ENCODE measurements around the gene SELENOH. TPM values are rescaled to one million over a fixed set of nuclear protein-coding genes. Genes with fewer than 3 reads are reported as not detected.

Gene SELENOH
- polyA plus RNA-seq, 2 of the 4 experiments (the other 2 are of a cell fraction), result 96.3 to 115 TPM

DNA sequence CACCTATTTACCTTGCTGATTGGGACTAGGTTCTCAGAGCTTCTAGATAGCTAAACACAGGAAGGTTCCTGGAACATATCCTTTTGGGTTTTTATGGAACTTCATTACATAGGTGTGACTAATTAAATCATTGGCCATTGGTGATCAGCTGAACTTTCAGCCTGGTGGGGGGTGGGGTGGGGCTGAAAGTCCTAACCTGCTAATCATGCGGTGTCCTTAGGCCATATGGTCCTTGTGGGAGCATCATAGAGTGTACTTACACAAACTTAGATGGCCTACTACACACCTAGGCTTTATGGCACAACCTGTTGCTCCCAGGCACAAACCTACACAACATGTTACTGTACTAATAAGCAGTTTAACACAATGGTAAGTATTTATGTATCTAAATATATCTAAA, 8.6 kb upstream of the SELENOH start:
- POLR2A ChIA-PET, result no interaction called here
- Histone ChIP-seq H3K4me1 (no peaks in the 10 kb centered on the region), H3K9me3 (no peaks in the 10 kb centered on the region), H3K4me3 (no peak overlapping the region), H3K27ac (no peak overlapping the region), H3K4me2 (no peak overlapping the region)
- ATAC-seq (no peak), FAIRE-seq (no peak), DNase-seq (ENCODE audit: low read depth in 1 of 2, low spot score in 1 of 2) (no peak)
- CTCF ChIA-PET, result interaction anchor here (3.3 kb wide), 1 partner anchor 18 kb away, joined by 10 read pairs; the partner anchor contains the start of gene BTBD18
- no peak for TF ChIP-seq USF2 (IDR thresholded peaks at IDR 0.05)
- TF ChIP-seq E2F6 (IDR thresholded peaks at IDR 0.05; ENCODE audit: borderline replicate concordance, low read depth), result no peak
- TF ChIP-seq HDAC2 (IDR thresholded peaks at IDR 0.05), result no peak
- TF ChIP-seq RAD21 (conservative IDR thresholded peaks at IDR 0.05 in 1 of 2, IDR thresholded peaks at IDR 0.05 in 1 of 2), result no peak
- WGBS (ENCODE audit: missing lambda C conversion rate), result 82% methylated on average over 1 of the region's 1 CpG

DNA sequence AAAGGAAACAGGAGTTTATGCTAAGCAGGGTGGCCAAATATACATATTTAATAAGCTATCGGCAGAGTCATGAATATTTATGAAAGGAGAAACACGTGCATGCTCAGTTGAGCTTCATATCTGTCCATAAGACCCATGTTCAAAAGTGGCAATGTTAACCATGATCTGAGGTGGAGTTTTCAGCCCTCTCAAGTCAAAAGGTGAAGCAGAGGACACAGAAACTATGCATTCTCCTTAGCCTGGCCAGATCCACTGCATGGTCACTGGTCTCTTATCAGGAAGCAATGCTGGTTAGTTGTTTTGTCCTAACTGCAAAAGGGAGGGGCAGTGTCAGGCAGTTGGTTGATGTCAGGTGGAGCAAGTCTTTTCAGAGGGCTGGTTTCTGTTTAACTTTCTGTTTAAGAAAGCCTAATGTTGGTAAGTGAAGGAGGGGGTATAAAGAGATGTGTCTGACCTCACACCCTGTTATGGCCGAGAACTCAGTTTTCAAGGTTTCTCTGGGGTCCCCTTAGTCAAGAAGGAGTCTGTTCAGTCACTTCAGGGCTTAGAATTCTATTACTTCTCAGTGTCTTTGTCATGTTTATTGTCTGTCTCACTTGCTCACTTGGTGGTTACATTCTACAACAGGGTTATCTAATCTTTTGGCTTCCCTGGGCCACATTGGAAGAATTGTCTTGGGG, 5.5 kb upstream of the SELENOH start:
- DNase-seq (ENCODE audit: low read depth in 1 of 2, low spot score in 1 of 2) (no peak), FAIRE-seq (no peak), ATAC-seq (no peak)
- H3K9me3 ChIP-seq, result no peaks in the 10 kb centered on the region
- peaks cover 6% of the 10 kb centered on the region; the same call in 2 of the 3 replicates for H3K4me1 ChIP-seq
- WGBS (ENCODE audit: missing lambda C conversion rate), result 84% methylated on average over 3 of the region's 3 CpGs
- TF ChIP-seq EHMT2 (IDR thresholded peaks at IDR 0.05; ENCODE audit: low read depth) (no peak), POLR2AphosphoS2 (conservative IDR thresholded peaks at IDR 0.05; ENCODE audit: low read length) (no peak), ZC3H11A (IDR thresholded peaks at IDR 0.05) (no peak), CHD4 (IDR thresholded peaks at IDR 0.05; ENCODE audit: borderline replicate concordance) (no peak), RFX5 (IDR thresholded peaks at IDR 0.05) (no peak), KDM5A (IDR thresholded peaks at IDR 0.05) (no peak), RAD21 (conservative IDR thresholded peaks at IDR 0.05 in 1 of 2, IDR thresholded peaks at IDR 0.05 in 1 of 2) (no peak), GATA3 (IDR thresholded peaks at IDR 0.05; ENCODE audit: borderline replicate concordance) (no peak), TFCP2L1 (CRISPR knock-in tag; IDR thresholded peaks at IDR 0.05) (no peak), CHD2 (IDR thresholded peaks at IDR 0.05; ENCODE audit: low read length, partially characterized antibody) (no peak), E2F6 (IDR thresholded peaks at IDR 0.05; ENCODE audit: borderline replicate concordance, low read depth) (no peak), NFE2L2 (conservative IDR thresholded peaks at IDR 0.05; ENCODE audit: low read length) (no peak), SREBF2 (IDR thresholded peaks at IDR 0.05) (no peak), HOXB5 (CRISPR knock-in tag; IDR thresholded peaks at IDR 0.05) (no peak), TP53 (CRISPR knock-in tag; IDR thresholded peaks at IDR 0.05) (no peak)
- TF ChIP-seq, protein P1, sequence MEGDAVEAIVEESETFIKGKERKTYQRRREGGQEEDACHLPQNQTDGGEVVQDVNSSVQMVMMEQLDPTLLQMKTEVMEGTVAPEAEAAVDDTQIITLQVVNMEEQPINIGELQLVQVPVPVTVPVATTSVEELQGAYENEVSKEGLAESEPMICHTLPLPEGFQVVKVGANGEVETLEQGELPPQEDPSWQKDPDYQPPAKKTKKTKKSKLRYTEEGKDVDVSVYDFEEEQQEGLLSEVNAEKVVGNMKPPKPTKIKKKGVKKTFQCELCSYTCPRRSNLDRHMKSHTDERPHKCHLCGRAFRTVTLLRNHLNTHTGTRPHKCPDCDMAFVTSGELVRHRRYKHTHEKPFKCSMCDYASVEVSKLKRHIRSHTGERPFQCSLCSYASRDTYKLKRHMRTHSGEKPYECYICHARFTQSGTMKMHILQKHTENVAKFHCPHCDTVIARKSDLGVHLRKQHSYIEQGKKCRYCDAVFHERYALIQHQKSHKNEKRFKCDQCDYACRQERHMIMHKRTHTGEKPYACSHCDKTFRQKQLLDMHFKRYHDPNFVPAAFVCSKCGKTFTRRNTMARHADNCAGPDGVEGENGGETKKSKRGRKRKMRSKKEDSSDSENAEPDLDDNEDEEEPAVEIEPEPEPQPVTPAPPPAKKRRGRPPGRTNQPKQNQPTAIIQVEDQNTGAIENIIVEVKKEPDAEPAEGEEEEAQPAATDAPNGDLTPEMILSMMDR (IDR thresholded peaks at IDR 0.05), result no peak
- TF ChIP-seq, protein P2, sequence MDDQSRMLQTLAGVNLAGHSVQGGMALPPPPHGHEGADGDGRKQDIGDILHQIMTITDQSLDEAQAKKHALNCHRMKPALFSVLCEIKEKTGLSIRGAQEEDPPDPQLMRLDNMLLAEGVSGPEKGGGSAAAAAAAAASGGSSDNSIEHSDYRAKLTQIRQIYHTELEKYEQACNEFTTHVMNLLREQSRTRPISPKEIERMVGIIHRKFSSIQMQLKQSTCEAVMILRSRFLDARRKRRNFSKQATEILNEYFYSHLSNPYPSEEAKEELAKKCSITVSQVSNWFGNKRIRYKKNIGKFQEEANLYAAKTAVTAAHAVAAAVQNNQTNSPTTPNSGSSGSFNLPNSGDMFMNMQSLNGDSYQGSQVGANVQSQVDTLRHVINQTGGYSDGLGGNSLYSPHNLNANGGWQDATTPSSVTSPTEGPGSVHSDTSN (IDR thresholded peaks at IDR 0.05), result no peak
- H3K4me3 ChIP-seq, result no peak overlapping the region
- no peak overlapping the region for H3K27ac ChIP-seq
- H3K4me2 ChIP-seq, result no peak overlapping the region
- CTCF ChIA-PET, result interaction anchor here (1.2 to 1.9 kb wide), 4 partner anchors 7 to 65 kb away, joined by 4 to 7 read pairs (median 4); partner anchors contain the start of gene BTBD18
- POLR2A ChIA-PET, result interaction anchor here (0.6 to 1.6 kb wide), 2 partner anchors 14 to 24 kb away, joined by 4 to 5 read pairs; partner anchors contain the start of genes MED19 and TMX2

Measured in A549 (cell line).